K562 (cell line): ENCODE measurements around the gene APOC4. TPM values are rescaled to one million over a fixed set of nuclear protein-coding genes. Genes with fewer than 3 reads are reported as not detected.

Experiments used
- ADNP ChIP-seq: fragments of 200-800 bp; sonication (Bioruptor generic); IDR thresholded peaks from 2 replicates; pipeline ENCODE4 v1.6.1; 2016; ENCODE audit warnings: missing genetic modification characterization, missing compliant biosample characterization
- AFF1 ChIP-seq, 2 experiments: fragments of 450-650 bp; IDR thresholded peaks; 2 replicates each; pipeline ENCODE4 v1.6.1; 2018; ENCODE audit warnings: mild to moderate bottlenecking in 2 of 2, low read depth in 1 of 2; ENCODE audit not compliant: partially characterized antibody in 2 of 2
- ARID2 ChIP-seq: fragments of 450-650 bp; IDR thresholded peaks from 2 replicates; pipeline ENCODE4 v1.6.1; 2017; ENCODE audit warnings: antibody characterized with exemption, mild to moderate bottlenecking
- CBFA2T3 ChIP-seq: fragments of 450-650 bp; IDR thresholded peaks from 2 replicates; pipeline ENCODE4 v1.6.1; 2017
- CHD2 ChIP-seq: IDR thresholded peaks from 2 replicates; pipeline ENCODE4 v1.6.1; 2011; ENCODE audit warnings: low read depth, low read length
- FIP1L1 ChIP-seq: fragments of 200-400 bp; formaldehyde crosslinking; IDR thresholded peaks from 2 replicates; pipeline ENCODE4 v1.6.1; 2018; ENCODE audit warnings: mild to moderate bottlenecking, low read depth, low read length; ENCODE audit not compliant: poor library complexity, severe bottlenecking
- FOXO4 ChIP-seq: fragments of 450-650 bp; formaldehyde crosslinking; IDR thresholded peaks from 2 replicates; pipeline ENCODE4 v1.4.0; 2020; ENCODE audit warnings: mild to moderate bottlenecking, moderate library complexity
- GTF3C2 ChIP-seq: IDR thresholded peaks from 3 replicates; pipeline ENCODE4 v1.6.1; 2011; ENCODE audit warnings: borderline replicate concordance, mild to moderate bottlenecking, moderate library complexity; ENCODE audit not compliant: insufficient read length; ENCODE audit errors: extremely low read depth
- MAFK ChIP-seq: IDR thresholded peaks from 2 replicates; pipeline ENCODE4 v1.6.1; 2011; ENCODE audit warnings: low read length, improper control_type of control experiment
- PHF21A ChIP-seq: fragments of 450-650 bp; IDR thresholded peaks from 2 replicates; pipeline ENCODE4 v1.6.1; 2017; ENCODE audit warnings: low read depth, borderline replicate concordance
- RBM17 ChIP-seq: fragments of 200-400 bp; formaldehyde crosslinking; IDR thresholded peaks from 2 replicates; pipeline ENCODE4 v1.6.1; 2017; ENCODE audit warnings: low read depth, mild to moderate bottlenecking, low read length, borderline replicate concordance
- SAFB ChIP-seq: fragments of 200-400 bp; formaldehyde crosslinking; IDR thresholded peaks from 2 replicates; pipeline ENCODE4 v1.6.1; 2017; ENCODE audit warnings: low read depth, low read length, borderline replicate concordance
- TCF15 ChIP-seq: fragments of 250-450 bp; sonication (Bioruptor Pico); IDR thresholded peaks from 2 replicates; pipeline ENCODE4 v1.8.0; 2022; ENCODE audit warnings: moderate library complexity, mild to moderate bottlenecking, inconsistent platforms
- polyA plus RNA-seq, 8 experiments: library from polyadenylated mRNA; depleted of rRNA in 4 of 8; stranded (reverse) in 5 of 8; unstranded in 3 of 8; fragments of >200 nt; fragmentation: Nextera tagmentation in 2 of 8; fragmentation: Illumina TruSeq in 1 of 8; extraction: Ambion mirVana in 2 of 8; extraction: Trizol in 1 of 8; gene quantifications; 2 replicates each; pipeline versions ENCODE4 v1.2.1 to v1.2.3, GENCODE V29; 2011 to 2014; ENCODE audit warnings: inconsistent platforms in 1 of 8, missing spikeins in 1 of 8
- total RNA-seq, 7 experiments: library from RNA; depleted of rRNA in 6 of 7; stranded (reverse); fragments of >200 nt in 6 of 7; fragmentation: Illumina TruSeq in 2 of 7; extraction: Trizol in 2 of 7; gene quantifications; 2 replicates each; pipeline versions ENCODE4 v1.2.1 to v1.2.3, GENCODE V29; 2011 to 2021; ENCODE audit warnings: low replicate concordance in 1 of 7

The APOC4 gene
- total and polyA plus RNA-seq, 9 of the 15 experiments (the other 6 are each of a cell fraction or from before 2014, with no cell fraction given) = 0.46 TPM; not detected in 8

GRCh38 chr19:44903602-44904425 is 38.2 kb upstream of the APOC4 start (continued):
- 0 out of 2 replicates have a peak, but pooled peaks have one; percentile 28 for TF ChIP-seq CHD2
- no peak for TF ChIP-seq ADNP (tag)
- no peak for TF ChIP-seq CBFA2T3
- TF ChIP-seq TCF15 (CRISPR knock-in tag) = no peak
- TF ChIP-seq GTF3C2 = no peak
- TF ChIP-seq SAFB = no peak
- TF ChIP-seq ARID2 = peak; percentile 86
- TF ChIP-seq MAFK = no peak
- no peak for TF ChIP-seq RBM17
- peak; percentile 1; the same call in 1 of the 2 replicates for TF ChIP-seq FOXO4 (CRISPR knock-in tag)
- TF ChIP-seq AFF1 (IDR thresholded peaks at IDR 0.05; ENCODE audit: low read depth in 1 of 2, partially characterized antibody in 2 of 2) = no peak
- no peak for TF ChIP-seq PHF21A
- TF ChIP-seq FIP1L1 = no peak
